Nephron (organoid): ENCODE measurements around the gene TSPAN33.
A peak's percentile ranks its signal among the peaks of the same experiment; 100 is the strongest.

Experiments
- H3K27ac Mint-ChIP-seq, 3 experiments: 2 replicates each; pipeline ENCODE4 v1.8.0; 2020; ENCODE audit warnings: mixed read lengths in 3 of 3, mild to moderate bottlenecking in 2 of 3, moderate library complexity in 1 of 3
- H3K27me3 Mint-ChIP-seq: 2 replicates; pipeline ENCODE4 v1.8.0; 2021; ENCODE audit warnings: low read depth, mild to moderate bottlenecking, moderate library complexity, mixed read lengths
- H3K36me3 Mint-ChIP-seq: 2 replicates; pipeline ENCODE4 v1.8.0; 2020; ENCODE audit warnings: low read depth, mixed read lengths
- H3K4me1 Mint-ChIP-seq: 2 replicates; pipeline ENCODE4 v1.8.0; 2020; ENCODE audit warnings: mixed read lengths
- H3K4me3 Mint-ChIP-seq, 3 experiments: 2 replicates each; pipeline ENCODE4 v1.8.0; 2020; ENCODE audit warnings: mild to moderate bottlenecking in 3 of 3, mixed read lengths in 3 of 3, moderate library complexity in 2 of 3
- H3K9me3 Mint-ChIP-seq: 2 replicates; pipeline ENCODE4 v1.8.0; 2020; ENCODE audit warnings: mixed read lengths
- TF ChIP-seq, protein P1 (sequence below), 3 experiments: fragments of 200-600 bp; sonication (generic); IDR thresholded peaks; one replicate each; pipeline ENCODE4 v1.5.0; 2021; ENCODE audit warnings: antibody characterized with exemption in 3 of 3; ENCODE audit not compliant: unreplicated experiment in 3 of 3

TSPAN33 gene

DNA sequence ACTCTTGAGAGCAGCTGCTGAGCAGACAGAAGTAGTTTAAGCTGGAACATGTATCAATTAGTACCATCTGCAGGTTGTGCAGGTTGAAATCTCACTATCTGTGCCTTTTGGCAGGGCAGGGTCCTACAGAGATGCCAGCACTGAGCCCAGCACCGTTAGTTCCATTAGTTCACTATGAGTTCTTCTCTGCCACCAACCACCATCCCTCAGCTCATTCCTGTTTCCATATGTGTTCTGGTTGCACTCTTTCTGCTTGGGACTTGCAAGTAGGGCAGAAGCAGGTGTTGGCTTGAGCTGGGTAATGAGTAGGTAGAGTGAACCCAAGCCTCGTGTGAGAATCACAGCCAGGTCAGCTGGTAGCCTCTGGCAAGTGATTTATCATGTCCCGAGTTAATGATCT is 46.8 kb downstream of the TSPAN33 start:
- H3K27ac Mint-ChIP-seq, result peak overlapping the region; percentile 1 to 65 (median 9)
- no peaks in the 10 kb centered on the region for H3K9me3 Mint-ChIP-seq
- H3K27me3 Mint-ChIP-seq, result no peaks in the 10 kb centered on the region
- peaks cover 37% of the 10 kb centered on the region for H3K36me3 Mint-ChIP-seq
- TF ChIP-seq, protein P1, sequence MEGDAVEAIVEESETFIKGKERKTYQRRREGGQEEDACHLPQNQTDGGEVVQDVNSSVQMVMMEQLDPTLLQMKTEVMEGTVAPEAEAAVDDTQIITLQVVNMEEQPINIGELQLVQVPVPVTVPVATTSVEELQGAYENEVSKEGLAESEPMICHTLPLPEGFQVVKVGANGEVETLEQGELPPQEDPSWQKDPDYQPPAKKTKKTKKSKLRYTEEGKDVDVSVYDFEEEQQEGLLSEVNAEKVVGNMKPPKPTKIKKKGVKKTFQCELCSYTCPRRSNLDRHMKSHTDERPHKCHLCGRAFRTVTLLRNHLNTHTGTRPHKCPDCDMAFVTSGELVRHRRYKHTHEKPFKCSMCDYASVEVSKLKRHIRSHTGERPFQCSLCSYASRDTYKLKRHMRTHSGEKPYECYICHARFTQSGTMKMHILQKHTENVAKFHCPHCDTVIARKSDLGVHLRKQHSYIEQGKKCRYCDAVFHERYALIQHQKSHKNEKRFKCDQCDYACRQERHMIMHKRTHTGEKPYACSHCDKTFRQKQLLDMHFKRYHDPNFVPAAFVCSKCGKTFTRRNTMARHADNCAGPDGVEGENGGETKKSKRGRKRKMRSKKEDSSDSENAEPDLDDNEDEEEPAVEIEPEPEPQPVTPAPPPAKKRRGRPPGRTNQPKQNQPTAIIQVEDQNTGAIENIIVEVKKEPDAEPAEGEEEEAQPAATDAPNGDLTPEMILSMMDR (IDR thresholded peaks at IDR 0.05; ENCODE audit: unreplicated experiment in 3 of 3), result no peak
- H3K4me3 Mint-ChIP-seq, result peak overlapping the region; percentile 64 to 79 (median 74)
- peaks cover 42% of the 10 kb centered on the region for H3K4me1 Mint-ChIP-seq

DNA sequence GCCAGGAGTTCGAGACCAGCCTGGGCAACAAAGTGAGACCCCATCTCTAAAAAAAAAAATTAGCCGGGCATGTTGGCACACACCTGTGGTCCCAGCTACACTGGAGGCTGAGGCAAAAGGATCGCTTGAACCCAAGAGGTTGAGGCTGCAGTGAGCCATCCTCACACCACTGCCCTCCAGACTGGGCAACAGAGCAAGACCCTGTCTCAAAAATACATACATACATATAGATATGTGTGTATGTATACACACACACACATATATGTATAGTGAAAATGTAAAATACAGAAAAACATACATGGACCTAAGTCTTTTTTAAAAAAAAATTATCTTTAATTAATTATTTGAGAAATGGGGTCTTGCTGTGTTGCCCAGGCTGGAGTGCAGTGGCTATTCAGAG is 49.4 kb downstream of the TSPAN33 start:
- Mint-ChIP-seq H3K9me3 (no peaks in the 10 kb centered on the region), H3K4me1 (peaks cover 30% of the 10 kb centered on the region), H3K4me3 (no peak overlapping the region), H3K36me3 (peaks cover 50% of the 10 kb centered on the region), H3K27ac (no peak overlapping the region), H3K27me3 (no peaks in the 10 kb centered on the region)
- TF ChIP-seq, protein P1 (IDR thresholded peaks at IDR 0.05; ENCODE audit: unreplicated experiment in 3 of 3), result no peak

- Mint-ChIP-seq H3K36me3 (peaks cover 54% of the 10 kb centered on the region), H3K4me3 (no peak overlapping the region), H3K4me1 (no peaks in the 10 kb centered on the region), H3K9me3 (no peaks in the 10 kb centered on the region), H3K27ac (no peak overlapping the region), H3K27me3 (no peaks in the 10 kb centered on the region)
- TF ChIP-seq, protein P1 (IDR thresholded peaks at IDR 0.05; ENCODE audit: unreplicated experiment in 3 of 3), result no peak
These were observed 53.3 kb downstream of the TSPAN33 start for GRCh38 chr7:129197771-129198170.

DNA sequence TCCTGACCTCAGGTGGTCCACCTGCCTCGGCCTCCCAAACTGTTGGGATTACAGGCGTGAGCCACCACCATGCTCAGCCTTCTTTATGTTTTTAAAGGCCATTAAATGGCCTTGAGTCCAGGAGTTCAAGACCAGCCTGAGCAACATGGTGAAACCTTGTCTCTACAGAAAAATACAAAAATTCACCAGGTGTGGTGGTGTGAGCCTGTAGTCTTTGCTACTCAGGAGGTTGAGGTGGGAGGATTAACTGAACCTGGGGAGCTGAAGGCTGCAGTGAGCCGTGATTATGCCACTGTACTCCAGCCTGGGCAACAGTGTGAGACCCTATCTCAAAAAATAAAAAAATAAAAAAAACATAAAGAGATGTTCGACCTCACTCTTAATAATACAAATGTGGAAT is 54.9 kb downstream of the TSPAN33 start:
- Mint-ChIP-seq H3K27me3 (no peaks in the 10 kb centered on the region), H3K4me1 (no peaks in the 10 kb centered on the region), H3K36me3 (peaks cover 57% of the 10 kb centered on the region), H3K27ac (no peak overlapping the region), H3K9me3 (no peaks in the 10 kb centered on the region), H3K4me3 (no peak overlapping the region)
- TF ChIP-seq, protein P1 (IDR thresholded peaks at IDR 0.05; ENCODE audit: unreplicated experiment in 3 of 3), result no peak

GRCh38 chr7:129202058-129202777 is 57.7 kb downstream of the TSPAN33 start:
- Mint-ChIP-seq H3K9me3 (no peaks in the 10 kb centered on the region), H3K27me3 (no peaks in the 10 kb centered on the region), H3K4me3 (no peak overlapping the region), H3K36me3 (peaks cover 54% of the 10 kb centered on the region), H3K4me1 (no peaks in the 10 kb centered on the region), H3K27ac (peak overlapping the region in 2 of 3 experiments; percentile 14 to 64)
- TF ChIP-seq, protein P1 (IDR thresholded peaks at IDR 0.05; ENCODE audit: unreplicated experiment in 3 of 3), result no peak
